Activated T-cell treated with anti-CD3 and anti-CD28 coated beads, Interleukin-2, amount 50 U/mL, for 1 hour (primary cell): Measurements from ENCODE around the gene RRP8.

Experiments
- DNase-seq: peaks from one replicate; pipeline ENCODE4 v3.0.0-alpha.2; 2020

Gene RRP8

GRCh38 chr11:6632116-6633073 lies 29.0 kb upstream of the RRP8 start:
- DNase-seq, result no peak

GRCh38 chr11:6631361-6631890 lies 28.0 kb upstream of the RRP8 start:
- no peak for DNase-seq

- no peak for DNase-seq
Measured at GRCh38 chr11:6630632-6631291, 27.3 kb upstream of the RRP8 start.

GRCh38 chr11:6629892-6630631 lies 26.6 kb upstream of the RRP8 start:
- no peak for DNase-seq

GRCh38 chr11:6629573-6629891 lies 26.1 kb upstream of the RRP8 start:
- DNase-seq, result no peak

GRCh38 chr11:6628526-6628925 lies 25.1 kb upstream of the RRP8 start:
- no peak for DNase-seq

GRCh38 chr11:6627762-6628241 lies 24.4 kb upstream of the RRP8 start:
- DNase-seq, result no peak

- no peak for DNase-seq
Measured at GRCh38 chr11:6626971-6627761, 23.8 kb upstream of the RRP8 start.

- no peak for DNase-seq
Measured at GRCh38 chr11:6625832-6626420, 22.5 kb upstream of the RRP8 start.

- DNase-seq, result peak; percentile 4
Measured at GRCh38 chr11:6625156-6625831, 21.9 kb upstream of the RRP8 start.

- DNase-seq, result no peak
Measured at GRCh38 chr11:6623391-6624363, 20.3 kb upstream of the RRP8 start.

- DNase-seq, result no peak
Measured at GRCh38 chr11:6622261-6623171, 19.1 kb upstream of the RRP8 start.

GRCh38 chr11:6621711-6622211 lies 18.3 kb upstream of the RRP8 start:
- no peak for DNase-seq

GRCh38 chr11:6620636-6621035 lies 17.2 kb upstream of the RRP8 start:
- no peak for DNase-seq

GRCh38 chr11:6619004-6619745 lies 15.8 kb upstream of the RRP8 start, which contains the start of gene TPP1:
Gene TPP1, minus strand, starts transcription at chr11:6619422. Its CDS starts 22 bp downstream, at chr11:6619400.
- DNase-seq, result peak; percentile 89

- DNase-seq, result peak; percentile 60
Measured at GRCh38 chr11:6618117-6619003, 14.9 kb upstream of the RRP8 start.

GRCh38 chr11:6617315-6617781 lies 13.9 kb upstream of the RRP8 start:
- no peak for DNase-seq
